OCI-LY7 (cell line): ENCODE data around the gene GRK3. TPM values are rescaled to one million over a fixed set of nuclear protein-coding genes. Genes with fewer than 3 reads are reported as not detected.

Experiments
- BruUV-seq: library from RNA; stranded (reverse); fragments of 400-500 nt; replicated peaks from 2 replicates; lab custom pipeline; 2021; lab: Mats Ljungman, UMichigan
- CTCF ChIA-PET: fragments of 300-600 bp; sonication (Branson Sonifier 250); formaldehyde crosslinking; loops from one replicate; lab custom pipeline; 2022; ENCODE audit warnings: antibody characterized with exemption; ENCODE audit not compliant: unreplicated experiment; lab: Charles Lee
- POLR2A ChIA-PET: fragments of 300-600 bp; sonication (Branson Sonifier 250); formaldehyde crosslinking; loops from one replicate; lab custom pipeline; 2022; ENCODE audit warnings: antibody characterized with exemption; lab: Charles Lee
- DNase-seq: peaks from one replicate; pipeline ENCODE4 v3.0.0-alpha.2; 2015; ENCODE audit warnings: low spot score
- H2AFZ ChIP-seq: fragments of 200-600 bp; sonication (generic), shearing (Covaris generic); 2 replicates; pipeline ENCODE4 v1.6.1; 2014; ENCODE audit warnings: mild to moderate bottlenecking, antibody characterized with exemption, low read length, moderate library complexity
- H3K27ac ChIP-seq: fragments of 200-600 bp; sonication (generic); 2 replicates; pipeline ENCODE4 v1.5.1; 2014; ENCODE audit warnings: mixed run types, low read depth, mild to moderate bottlenecking, moderate library complexity, low read length, inconsistent platforms; ENCODE audit not compliant: poor library complexity, severe bottlenecking
- H3K36me3 ChIP-seq: fragments of 200-600 bp; sonication (generic); 2 replicates; pipeline ENCODE4 v1.6.1; 2014; ENCODE audit warnings: mild to moderate bottlenecking, antibody characterized with exemption, low read length, moderate library complexity, mixed read lengths; ENCODE audit not compliant: insufficient read depth
- H3K4me1 ChIP-seq: fragments of 200-600 bp; sonication (generic); 2 replicates; pipeline ENCODE4 v1.5.1; 2014; ENCODE audit warnings: mild to moderate bottlenecking, low read length; ENCODE audit not compliant: insufficient read depth, poor library complexity, severe bottlenecking
- H3K4me2 ChIP-seq: fragments of 200-600 bp; sonication (generic); 2 replicates; pipeline ENCODE4 v1.6.1; 2014; ENCODE audit warnings: mild to moderate bottlenecking, low read length
- H3K4me3 ChIP-seq: fragments of 200-600 bp; sonication (generic); 2 replicates; pipeline ENCODE4 v1.5.1; 2014; ENCODE audit warnings: mild to moderate bottlenecking, low read depth, low read length; ENCODE audit not compliant: poor library complexity, severe bottlenecking
- H3K79me2 ChIP-seq: fragments of 200-600 bp; sonication (generic); 2 replicates; pipeline ENCODE4 v1.6.1; 2016; ENCODE audit warnings: low read depth, mild to moderate bottlenecking, low read length, moderate library complexity, mixed read lengths; ENCODE audit not compliant: insufficient read depth
- H3K9me2 ChIP-seq: fragments of 200-600 bp; sonication (generic); 2 replicates; pipeline ENCODE4 v1.6.1; 2016; ENCODE audit warnings: mild to moderate bottlenecking, low read length, mixed read lengths; ENCODE audit not compliant: insufficient read depth
- H3K9me3 ChIP-seq: fragments of 200-600 bp; sonication (generic); 2 replicates; pipeline ENCODE4 v1.6.1; 2014; ENCODE audit warnings: mild to moderate bottlenecking, mixed run types, low read length, mixed read lengths
- H4K20me1 ChIP-seq: fragments of 200-600 bp; sonication (generic); 2 replicates; pipeline ENCODE4 v1.6.1; 2014; ENCODE audit warnings: mild to moderate bottlenecking, antibody characterized with exemption, low read length, moderate library complexity, mixed read lengths; ENCODE audit not compliant: insufficient read depth
- CTCF ChIP-seq: fragments of 200-600 bp; sonication (generic); conservative IDR thresholded peaks from 2 replicates; pipeline ENCODE4 v1.5.1; 2014; ENCODE audit warnings: mild to moderate bottlenecking, antibody characterized with exemption, low read length, moderate library complexity, mixed read lengths
- EZH2phosphoT487 ChIP-seq: fragments of 200-600 bp; sonication (generic); IDR thresholded peaks from 2 replicates; pipeline ENCODE4 v1.6.1; 2018; ENCODE audit warnings: low read depth, borderline replicate concordance, mild to moderate bottlenecking, mixed run types, antibody characterized with exemption, low read length, moderate library complexity, mixed read lengths
- intact Hi-C: fragments of 100-400 bp; cut with micrococcal nuclease; formaldehyde crosslinking; loops from one replicate; pipeline ENCODE4 v1.10.0; 2022; ENCODE audit not compliant: unreplicated experiment
- total RNA-seq, 2 experiments: library from RNA; depleted of rRNA in 1 of 2; stranded (reverse); fragments of >200 nt in 1 of 2; shearing (Covaris generic) in 1 of 2; gene quantifications; 2 replicates each; pipeline ENCODE4 v1.2.3, GENCODE V29; 2014 to 2022

GRK3 gene
- total RNA-seq, 2 experiments from 2014 or later, result 14.2 to 39.3 TPM

DNA sequence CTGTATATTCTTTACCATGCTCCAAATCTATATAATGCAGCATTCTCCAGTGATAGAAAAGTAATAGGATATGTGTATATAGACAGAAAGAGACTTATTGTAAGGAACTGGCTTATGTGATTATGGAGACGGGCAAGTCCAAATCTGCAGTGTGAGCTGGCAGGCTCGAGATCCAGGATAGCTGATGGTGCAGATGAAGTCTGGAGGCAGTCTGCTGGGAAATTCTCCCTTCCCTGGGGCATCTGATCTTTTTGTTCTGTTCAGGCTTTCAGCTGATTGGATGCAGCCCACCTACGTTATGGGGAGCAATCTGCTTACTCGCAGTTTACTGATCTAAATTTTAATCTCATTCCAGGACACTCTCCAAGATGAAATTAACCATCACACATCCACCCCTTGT is 73.2 kb downstream of the GRK3 start:
- Histone ChIP-seq H3K79me2 (peaks cover 8% of the 10 kb centered on the region; the same call in 1 of the 2 replicates), H4K20me1 (peaks cover 4% of the 10 kb centered on the region; the same call in 1 of the 2 replicates), H3K4me2 (no peak overlapping the region), H3K4me1 (no peaks in the 10 kb centered on the region), H3K9me2 (no peaks in the 10 kb centered on the region), H3K9me3 (peaks cover 19% of the 10 kb centered on the region), H3K36me3 (peaks cover 25% of the 10 kb centered on the region), H2AFZ (no peak overlapping the region), H3K27ac (no peak overlapping the region), H3K4me3 (no peak overlapping the region)
- no peak for DNase-seq
- ChIA-PET CTCF (no interaction called here), POLR2A (interaction anchor here (0.6 kb wide), 1 partner anchor 1241 kb away, joined by 4 read pairs; no protein-coding TSS in a partner anchor)
- intact Hi-C loops, result no loop called here
- BruUV-seq, result no TSS peak
- TF ChIP-seq CTCF (no peak), EZH2phosphoT487 (no peak)

DNA sequence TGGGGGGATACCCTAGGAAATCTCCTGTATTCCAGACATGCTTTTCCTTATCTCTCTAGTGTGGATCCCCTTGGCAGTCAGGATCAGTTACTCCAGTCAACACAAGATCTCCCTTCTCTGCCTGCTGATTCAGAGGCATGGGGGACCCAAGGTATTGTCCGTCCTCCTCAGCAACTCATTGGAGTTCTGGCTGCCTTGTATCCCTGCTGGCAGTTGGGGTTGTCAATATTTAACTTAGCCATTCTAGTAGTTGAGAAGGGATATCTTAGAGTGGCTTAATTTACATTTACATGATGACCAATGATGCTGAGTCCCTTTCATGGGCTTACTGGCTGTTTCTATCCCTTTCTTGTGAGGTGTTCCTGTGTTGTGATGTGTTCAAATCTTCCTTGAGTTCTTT is 74.2 kb downstream of the GRK3 start:
- no peak for DNase-seq
- Histone ChIP-seq H3K79me2 (peaks cover 7% of the 10 kb centered on the region; the same call in 1 of the 2 replicates), H3K9me3 (peaks cover 19% of the 10 kb centered on the region), H3K27ac (no peak overlapping the region), H3K4me1 (peaks cover 8% of the 10 kb centered on the region), H3K4me2 (no peak overlapping the region), H3K9me2 (no peaks in the 10 kb centered on the region), H4K20me1 (peaks cover 4% of the 10 kb centered on the region; the same call in 1 of the 2 replicates), H2AFZ (no peak overlapping the region), H3K36me3 (peaks cover 25% of the 10 kb centered on the region), H3K4me3 (no peak overlapping the region)
- no peak for TF ChIP-seq CTCF
- TF ChIP-seq EZH2phosphoT487, result no peak
- ChIA-PET POLR2A (no interaction called here), CTCF (no interaction called here)
- intact Hi-C loops, result no loop called here
- no TSS peak for BruUV-seq

- no peak for TF ChIP-seq CTCF
- no peak for TF ChIP-seq EZH2phosphoT487
- no peak overlapping the region for H3K27ac ChIP-seq
- no peak overlapping the region for H3K4me2 ChIP-seq
- ChIA-PET POLR2A (no interaction called here), CTCF (no interaction called here)
- H3K9me2 ChIP-seq, result no peaks in the 10 kb centered on the region
- H2AFZ ChIP-seq, result no peak overlapping the region
- H3K79me2 ChIP-seq, result no peaks in the 10 kb centered on the region
- H4K20me1 ChIP-seq, result no peaks in the 10 kb centered on the region
- H3K9me3 ChIP-seq, result peaks cover 19% of the 10 kb centered on the region
- no TSS peak for BruUV-seq
- peaks cover 8% of the 10 kb centered on the region for H3K4me1 ChIP-seq
- H3K4me3 ChIP-seq, result no peak overlapping the region
- DNase-seq, result no peak
- intact Hi-C loops, result no loop called here
- H3K36me3 ChIP-seq, result peaks cover 25% of the 10 kb centered on the region
These were observed 77.2 kb downstream of the GRK3 start for GRCh38 chr22:25641650-25642049.
